Neural cell (in vitro differentiated cells): ENCODE measurements around the gene OR8B4. TPM values are rescaled to one million over a fixed set of nuclear protein-coding genes. Genes with fewer than 3 reads are reported as not detected.
"Not testable (repeated sequence)": the region's sequence is repeated elsewhere in the genome, so short reads cannot be mapped to it uniquely, and the experiment has no call there.

ENCODE experiments used
- H2AFZ ChIP-seq: fragments of 200-600, 300-800 bp; sonication (generic), shearing (Covaris generic); 2 replicates; pipeline ENCODE4 v1.6.0; 2014; ENCODE audit warnings: low read depth, mild to moderate bottlenecking, antibody characterized with exemption, low read length, moderate library complexity
- H3F3A ChIP-seq: fragments of 200-600 bp; shearing (Covaris generic); 2 replicates; pipeline ENCODE4 v1.6.1; 2016; ENCODE audit warnings: mild to moderate bottlenecking, moderate library complexity, mixed read lengths, antibody characterized with exemption, low read length; ENCODE audit not compliant: insufficient read depth, poor library complexity, severe bottlenecking
- H3K27ac ChIP-seq: fragments of 200-600, 300-800 bp; sonication (generic), shearing (Covaris generic); 2 replicates; pipeline ENCODE4 v1.5.1; 2014; ENCODE audit warnings: mild to moderate bottlenecking, low read length, moderate library complexity
- H3K27me3 ChIP-seq: fragments of 300-800, 200-600 bp; sonication (generic), shearing (Covaris generic); 2 replicates; pipeline ENCODE4 v1.6.0; 2014; ENCODE audit warnings: mild to moderate bottlenecking, low read depth, low read length, moderate library complexity; ENCODE audit not compliant: insufficient read depth
- H3K36me3 ChIP-seq: fragments of 300-800, 200-600 bp; sonication (generic), shearing (Covaris generic); 2 replicates; pipeline ENCODE4 v1.5.1; 2014; ENCODE audit warnings: mild to moderate bottlenecking, antibody characterized with exemption, low read length, moderate library complexity; ENCODE audit not compliant: insufficient read depth
- H3K4me2 ChIP-seq: fragments of 300-800, 200-600 bp; sonication (generic), shearing (Covaris generic); 2 replicates; pipeline ENCODE4 v1.6.0; 2014; ENCODE audit warnings: mild to moderate bottlenecking, low read length
- H3K4me3 ChIP-seq: fragments of 300-800, 200-600 bp; sonication (generic), shearing (Covaris generic); 2 replicates; pipeline ENCODE4 v1.5.1; 2014; ENCODE audit warnings: mild to moderate bottlenecking, low read length, moderate library complexity
- H3K79me2 ChIP-seq: fragments of 200-600 bp; shearing (Covaris generic); replicated peaks from 2 replicates; pipeline ENCODE4 v1.6.0; 2014; ENCODE audit warnings: mild to moderate bottlenecking, low read length, moderate library complexity; ENCODE audit not compliant: insufficient read depth
- H3K9ac ChIP-seq: fragments of 300-800, 200-600 bp; sonication (generic), shearing (Covaris generic); 2 replicates; pipeline ENCODE4 v1.6.1; 2016; ENCODE audit warnings: mild to moderate bottlenecking, low read length, mixed read lengths
- H3K9me2 ChIP-seq: fragments of 200-600 bp; shearing (Covaris generic); 2 replicates; pipeline ENCODE4 v1.6.1; 2016; ENCODE audit warnings: mild to moderate bottlenecking, low read length, mixed read lengths; ENCODE audit not compliant: insufficient read depth
- H3K9me3 ChIP-seq: fragments of 200-600, 300-800 bp; sonication (generic), shearing (Covaris generic); 2 replicates; pipeline ENCODE4 v1.6.1; 2016; ENCODE audit warnings: mild to moderate bottlenecking, mixed run types, low read length, moderate library complexity, mixed read lengths
- H4K20me1 ChIP-seq: fragments of 200-600 bp; shearing (Covaris generic); 2 replicates; pipeline ENCODE4 v1.6.1; 2016; ENCODE audit warnings: mild to moderate bottlenecking, mixed run types; ENCODE audit not compliant: insufficient read depth
- CTCF ChIP-seq: fragments of 450-650 bp; IDR thresholded peaks from 2 replicates; pipeline ENCODE4 v1.5.1; 2014; ENCODE audit warnings: antibody characterized with exemption, mild to moderate bottlenecking, moderate library complexity; ENCODE audit not compliant: poor library complexity, severe bottlenecking
- EP300 ChIP-seq: fragments of 450-650 bp; conservative IDR thresholded peaks from 2 replicates; pipeline ENCODE4 v1.6.1; 2014; ENCODE audit warnings: antibody characterized with exemption, mild to moderate bottlenecking, moderate library complexity; ENCODE audit not compliant: poor library complexity, severe bottlenecking
- EZH2 ChIP-seq: fragments of 200-600, 300-800 bp; shearing (Covaris generic), sonication (generic); IDR thresholded peaks from 2 replicates; pipeline ENCODE4 v1.6.1; 2014; ENCODE audit warnings: antibody characterized with exemption, low read length, borderline replicate concordance, mild to moderate bottlenecking; ENCODE audit not compliant: insufficient read depth, poor library complexity, severe bottlenecking
- MXI1 ChIP-seq: fragments of 450-650 bp; conservative IDR thresholded peaks from 2 replicates; pipeline ENCODE4 v1.6.1; 2014; ENCODE audit warnings: antibody characterized with exemption, mild to moderate bottlenecking; ENCODE audit not compliant: poor library complexity, severe bottlenecking
- POLR2AphosphoS5 ChIP-seq: IDR thresholded peaks from 2 replicates; pipeline ENCODE4 v1.6.1; 2012
- RAD21 ChIP-seq: fragments of 450-650 bp; conservative IDR thresholded peaks from 2 replicates; pipeline ENCODE4 v1.6.1; 2014; ENCODE audit warnings: antibody characterized with exemption, mild to moderate bottlenecking, moderate library complexity
- REST ChIP-seq: IDR thresholded peaks from 2 replicates; pipeline ENCODE4 v1.6.1; 2012; ENCODE audit warnings: borderline replicate concordance
- SMC3 ChIP-seq: fragments of 450-650 bp; conservative IDR thresholded peaks from 2 replicates; pipeline ENCODE4 v1.6.1; 2014; ENCODE audit warnings: antibody characterized with exemption, mild to moderate bottlenecking, moderate library complexity; ENCODE audit not compliant: poor library complexity
- TAF1 ChIP-seq: IDR thresholded peaks from 2 replicates; pipeline ENCODE4 v1.6.1; 2012; ENCODE audit warnings: low read depth
- polyA plus RNA-seq: library from polyadenylated mRNA; depleted of rRNA; stranded (reverse); fragments of >200 nt; gene quantifications from 2 replicates; pipeline ENCODE4 v1.2.3, GENCODE V29; 2014

OR8B4 gene
- polyA plus RNA-seq, 1 donor from 2014 or later = not detected

DNA sequence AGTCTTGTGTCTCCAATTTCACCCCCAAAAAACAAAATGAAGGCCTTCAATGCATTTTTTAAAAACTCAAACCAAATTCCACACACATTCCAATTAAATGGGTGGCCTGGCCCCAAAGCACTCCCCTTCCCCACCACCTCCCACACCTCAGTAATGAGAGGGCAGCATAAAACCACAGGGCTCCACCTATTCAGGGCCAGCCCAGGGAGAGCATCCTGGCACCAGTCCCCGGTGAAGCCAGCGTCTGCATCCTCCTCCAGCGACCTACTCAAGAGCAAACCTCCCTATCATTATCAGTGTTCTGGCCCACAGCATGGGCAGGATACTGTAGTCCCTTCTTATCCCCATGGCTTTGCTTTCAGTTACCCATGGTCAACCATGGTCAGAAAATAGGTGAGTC, 38.7 kb upstream of the OR8B4 start:
- Histone ChIP-seq H3K4me3 (no peak overlapping the region), H3K4me2 (no peak overlapping the region), H3K79me2 (no peaks in the 10 kb centered on the region), H3K9ac (no peak overlapping the region), H4K20me1 (no peaks in the 10 kb centered on the region), H3K27me3 (no peaks in the 10 kb centered on the region), H3K9me2 (no peaks in the 10 kb centered on the region), H3K9me3 (no peaks in the 10 kb centered on the region), H2AFZ (no peak overlapping the region), H3K27ac (no peak overlapping the region), H3F3A (no peaks in the 10 kb centered on the region), H3K36me3 (no peaks in the 10 kb centered on the region)
- no peak for TF ChIP-seq REST
- no peak for TF ChIP-seq POLR2AphosphoS5
- no peak for TF ChIP-seq RAD21
- no peak for TF ChIP-seq TAF1
- TF ChIP-seq MXI1 = no peak
- TF ChIP-seq CTCF = no peak
- TF ChIP-seq EZH2 = no peak
- TF ChIP-seq SMC3 = no peak
- TF ChIP-seq EP300 = no peak

- Histone ChIP-seq H3K9ac (no peak overlapping the region), H3K79me2 (no peaks in the 10 kb centered on the region), H3F3A (no peaks in the 10 kb centered on the region), H3K4me2 (no peak overlapping the region), H3K27me3 (no peaks in the 10 kb centered on the region), H3K9me2 (no peaks in the 10 kb centered on the region), H2AFZ (no peak overlapping the region), H3K27ac (no peak overlapping the region), H4K20me1 (no peaks in the 10 kb centered on the region), H3K36me3 (no peaks in the 10 kb centered on the region), H3K4me3 (no peak overlapping the region), H3K9me3 (no peaks in the 10 kb centered on the region)
- TF ChIP-seq EP300 (no peak), EZH2 (no peak), MXI1 (no peak), REST (no peak), SMC3 (no peak), RAD21 (no peak), POLR2AphosphoS5 (no peak), CTCF (no peak), TAF1 (no peak)
Measured at GRCh38 chr11:124460459-124460858, 35.8 kb upstream of the OR8B4 start.

DNA sequence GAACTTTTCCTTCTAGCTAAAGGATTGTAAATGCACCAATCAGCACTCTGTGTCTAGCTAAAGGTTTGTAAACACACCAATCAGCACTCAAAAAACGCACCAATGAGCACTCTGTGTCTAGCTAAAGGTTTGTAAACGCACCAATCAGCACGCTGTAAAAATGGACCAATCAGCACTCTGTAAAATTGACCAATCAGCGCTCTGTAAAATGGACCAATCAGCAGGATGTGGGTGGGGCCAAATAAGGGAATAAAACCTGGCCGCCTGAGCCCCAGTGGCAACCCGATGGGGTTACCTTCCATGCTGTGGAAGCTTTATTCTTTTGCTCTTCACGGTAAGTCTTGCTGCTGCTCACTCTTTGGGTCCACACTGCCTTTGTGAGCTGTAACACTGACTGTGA, 34.7 kb upstream of the OR8B4 start:
- H3K9ac ChIP-seq, H3K9me2 ChIP-seq, H3F3A ChIP-seq, H3K36me3 ChIP-seq, H3K4me3 ChIP-seq, H3K79me2 ChIP-seq, H2AFZ ChIP-seq, H3K9me3 ChIP-seq, H3K27me3 ChIP-seq, H3K27ac ChIP-seq, H4K20me1 ChIP-seq, H3K4me2 ChIP-seq: not testable (repeated sequence)
